BE2C (cell line): ENCODE measurements around the gene DYNLT2B.

Source experiments
- DNase-seq: peaks from one replicate; pipeline ENCODE4 v3.0.0-alpha.2; 2020
- H3K27me3 ChIP-seq: fragments of 250-450 bp; sonication (Bioruptor Pico); 2 replicates; pipeline ENCODE4 v1.5.1; 2020; ENCODE audit warnings: mild to moderate bottlenecking
- H3K36me3 ChIP-seq: fragments of 250-450 bp; sonication (Bioruptor Pico); 2 replicates; pipeline ENCODE4 v1.5.1; 2020; ENCODE audit warnings: mild to moderate bottlenecking
- H3K4me1 ChIP-seq: fragments of 250-450 bp; sonication (Bioruptor Pico); 2 replicates; pipeline ENCODE4 v1.5.1; 2020
- H3K4me3 ChIP-seq: 2 replicates; pipeline ENCODE4 v1.5.1; 2011; ENCODE audit warnings: low read depth, low read length
- H3K9me3 ChIP-seq: fragments of 250-450 bp; sonication (Bioruptor Pico); 2 replicates; pipeline ENCODE4 v1.5.1; 2020
- CTCF ChIP-seq: IDR thresholded peaks from 2 replicates; pipeline ENCODE4 v1.5.1; 2012; ENCODE audit warnings: mild to moderate bottlenecking, low read depth, low read length

Gene DYNLT2B

DNA sequence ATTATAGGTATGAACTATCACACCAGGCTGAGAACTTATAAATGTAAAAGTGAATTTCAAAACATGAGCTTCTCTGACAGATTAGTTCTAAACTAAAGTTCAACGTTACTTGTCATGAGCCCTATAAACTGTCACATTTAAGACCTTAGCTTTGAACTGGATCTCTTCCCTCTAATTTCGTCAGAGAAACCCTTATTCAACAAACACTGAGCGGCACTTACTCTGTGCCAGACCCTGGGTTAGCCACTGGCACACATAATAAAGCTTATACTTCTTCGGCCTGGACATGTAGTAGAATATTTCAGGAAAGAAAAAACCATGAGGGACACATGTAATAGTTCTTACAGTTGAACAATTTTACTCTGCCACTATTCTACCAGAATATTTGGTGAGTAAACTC is 36.1 kb downstream of the DYNLT2B start:
- TF ChIP-seq CTCF = no peak
- no peaks in the 10 kb centered on the region for H3K27me3 ChIP-seq
- no peak overlapping the region for H3K4me3 ChIP-seq
- no peak for DNase-seq
- H3K9me3 ChIP-seq = no peaks in the 10 kb centered on the region
- peaks cover 6% of the 10 kb centered on the region for H3K4me1 ChIP-seq
- no peaks in the 10 kb centered on the region; the same call in 1 of the 2 replicates for H3K36me3 ChIP-seq

- no peak overlapping the region for H3K4me3 ChIP-seq
- TF ChIP-seq CTCF = no peak
- no peak for DNase-seq
- H3K36me3 ChIP-seq = no peaks in the 10 kb centered on the region; the same call in 1 of the 2 replicates
- H3K27me3 ChIP-seq = no peaks in the 10 kb centered on the region
- peaks cover 6% of the 10 kb centered on the region for H3K4me1 ChIP-seq
- no peaks in the 10 kb centered on the region for H3K9me3 ChIP-seq
These were observed 37.2 kb downstream of the DYNLT2B start for GRCh38 chr3:196280689-196281440.

DNA sequence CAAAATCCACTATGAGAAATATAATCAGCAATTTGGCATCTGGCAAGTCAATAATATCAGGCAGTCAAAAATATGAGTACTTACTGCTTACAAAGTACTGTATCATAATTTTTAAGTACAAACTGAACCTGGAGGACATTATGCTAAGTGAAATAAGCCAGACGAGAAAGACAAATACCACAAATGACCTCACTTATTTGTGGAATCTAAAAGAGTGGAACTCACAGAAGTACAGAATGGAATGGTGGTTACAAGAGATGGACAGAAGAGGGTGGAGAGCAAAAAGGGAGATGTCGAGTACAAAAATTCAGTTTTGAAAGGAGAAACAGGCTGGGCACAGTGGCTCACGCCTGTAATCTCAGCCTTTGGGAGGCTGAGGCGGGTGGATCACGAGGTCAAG is 42.9 kb downstream of the DYNLT2B start:
- Histone ChIP-seq H3K9me3 (no peaks in the 10 kb centered on the region), H3K36me3 (peaks cover 17% of the 10 kb centered on the region), H3K27me3 (no peaks in the 10 kb centered on the region), H3K4me3 (no peak overlapping the region), H3K4me1 (no peaks in the 10 kb centered on the region; the same call in 1 of the 2 replicates)
- TF ChIP-seq CTCF = no peak
- DNase-seq = no peak

- no peak for DNase-seq
- Histone ChIP-seq H3K9me3 (no peaks in the 10 kb centered on the region), H3K27me3 (no peaks in the 10 kb centered on the region), H3K36me3 (peaks cover 20% of the 10 kb centered on the region), H3K4me3 (no peak overlapping the region), H3K4me1 (no peaks in the 10 kb centered on the region; the same call in 1 of the 2 replicates)
- no peak for TF ChIP-seq CTCF
These were observed 43.5 kb downstream of the DYNLT2B start for GRCh38 chr3:196274585-196274984.

- no peak overlapping the region for H3K4me3 ChIP-seq
- peaks cover 28% of the 10 kb centered on the region for H3K36me3 ChIP-seq
- H3K4me1 ChIP-seq = no peaks in the 10 kb centered on the region
- H3K9me3 ChIP-seq = no peaks in the 10 kb centered on the region
- H3K27me3 ChIP-seq = no peaks in the 10 kb centered on the region
- TF ChIP-seq CTCF = no peak
- no peak for DNase-seq
These were observed 44.4 kb downstream of the DYNLT2B start for GRCh38 chr3:196273655-196274054.

DNA sequence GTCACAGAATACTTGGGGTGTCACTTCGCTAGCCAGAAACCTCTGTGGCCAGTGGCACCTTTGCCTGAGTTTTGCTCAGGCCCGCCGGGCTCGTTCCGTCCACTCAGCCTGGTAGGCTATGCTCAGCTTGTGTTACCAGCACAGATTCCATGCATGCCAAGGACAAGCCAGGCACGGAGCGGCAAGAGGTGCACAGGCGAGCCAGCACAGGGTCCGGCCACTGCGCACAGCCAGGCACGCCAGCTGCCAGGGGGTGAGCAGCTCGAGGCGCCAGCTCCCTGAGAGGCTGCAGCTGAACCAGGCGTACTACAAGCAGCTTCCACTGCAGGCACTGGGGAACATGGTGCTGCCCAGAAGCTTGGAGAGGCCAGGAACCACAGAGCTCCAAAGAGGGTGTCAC is 45.2 kb downstream of the DYNLT2B start:
- Histone ChIP-seq H3K4me3 (no peak overlapping the region), H3K36me3 (peaks cover 28% of the 10 kb centered on the region), H3K27me3 (no peaks in the 10 kb centered on the region), H3K4me1 (no peaks in the 10 kb centered on the region), H3K9me3 (no peaks in the 10 kb centered on the region)
- no peak for TF ChIP-seq CTCF
- no peak for DNase-seq
